Measurements from ENCODE around the gene CD163.
"Not testable (repeated sequence)": the region's sequence is repeated elsewhere in the genome, so short reads cannot be mapped to it uniquely, and the experiment has no call there.

CD163 gene

GRCh38 chr12:7448099-7448498, 55.5 kb downstream of the CD163 start:
- DNase-seq = no peak

GRCh38 chr12:7444537-7444936, 59.0 kb downstream of the CD163 start:
- no peak for DNase-seq

DNA sequence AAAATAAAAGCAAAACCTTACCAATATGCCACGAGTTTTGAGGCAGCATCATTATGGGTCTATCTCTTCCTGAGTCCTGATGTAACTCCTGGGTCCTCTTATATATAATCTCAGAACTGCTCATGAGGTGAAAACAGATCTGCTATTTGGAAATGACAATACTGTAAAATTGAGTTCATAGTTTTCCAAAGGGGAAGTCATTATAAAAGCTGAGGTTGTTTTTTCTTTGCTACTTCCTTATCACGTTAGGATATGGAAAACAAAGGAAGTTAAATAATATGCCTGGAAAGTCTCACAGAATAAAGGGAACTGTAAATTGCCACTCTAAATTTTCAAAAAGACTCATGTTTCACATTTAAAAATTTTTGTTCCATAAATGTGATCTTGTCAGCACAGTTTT, 59.5 kb downstream of the CD163 start, which contains the start of gene CD163L1:
CD163L1 (minus strand) TSS at position 78 of the 400 bp plus-strand sequence; CDS start at position 52, 26 bp downstream.
- DNase-seq = no peak

DNA sequence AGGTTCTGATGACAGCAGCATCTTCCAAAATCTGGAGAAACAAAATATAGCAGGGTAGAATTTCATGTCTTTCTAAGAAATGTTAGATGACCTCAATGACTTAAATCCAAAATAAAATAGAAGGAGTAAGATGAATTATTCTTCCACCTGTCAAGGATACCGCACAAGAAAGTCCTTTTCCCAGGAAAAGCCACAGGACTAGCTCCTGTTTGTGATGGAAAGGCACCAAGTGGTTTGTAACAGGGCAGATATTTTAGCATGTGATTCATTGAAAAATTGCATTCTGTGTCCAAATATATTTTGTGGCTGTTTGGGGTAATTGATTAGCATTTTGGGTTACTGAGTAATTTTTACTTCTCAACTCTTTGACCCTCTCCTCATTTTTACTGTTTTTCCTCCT, 62.4 kb downstream of the CD163 start:
- peak; percentile 4 for DNase-seq

- DNase-seq = peak; percentile 74
Measured at GRCh38 chr12:7439579-7440505, 63.7 kb downstream of the CD163 start.

DNA sequence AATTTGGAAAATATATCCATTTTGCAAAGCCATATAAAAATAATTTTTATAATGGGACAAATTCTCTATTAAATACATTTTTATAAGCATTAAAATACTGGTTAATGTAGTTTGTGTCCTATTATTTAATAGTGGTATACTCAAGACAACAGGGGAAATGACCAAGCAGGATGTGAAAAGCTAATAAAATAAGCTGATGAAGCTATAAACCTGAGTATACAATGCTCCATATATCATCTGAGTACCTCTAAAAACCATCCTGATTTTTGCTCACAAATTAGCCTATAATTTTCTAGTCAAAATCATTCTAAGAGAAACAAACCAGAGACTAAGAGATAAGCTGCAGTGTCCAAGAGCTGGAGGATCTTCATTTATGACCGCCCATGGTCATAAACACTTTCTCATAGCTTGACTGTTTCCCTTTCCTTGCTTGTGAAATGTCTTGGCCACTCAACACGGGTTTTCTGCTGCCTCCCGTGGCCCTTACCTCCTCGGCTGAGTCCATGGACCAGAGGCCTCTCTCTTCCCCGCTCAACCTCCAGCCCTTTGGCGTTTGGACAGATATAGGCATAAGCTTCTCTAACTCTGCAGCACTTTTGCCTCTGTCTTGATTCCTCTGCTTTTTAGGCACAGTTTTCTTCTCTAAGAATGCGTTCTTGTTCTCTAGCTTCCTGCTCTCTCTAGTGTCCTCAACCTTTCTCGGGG, 65.1 kb downstream of the CD163 start:
- DNase-seq = not testable (repeated sequence)

GRCh38 chr12:7437494-7437893, 66.1 kb downstream of the CD163 start:
- not testable (repeated sequence) for DNase-seq

DNA sequence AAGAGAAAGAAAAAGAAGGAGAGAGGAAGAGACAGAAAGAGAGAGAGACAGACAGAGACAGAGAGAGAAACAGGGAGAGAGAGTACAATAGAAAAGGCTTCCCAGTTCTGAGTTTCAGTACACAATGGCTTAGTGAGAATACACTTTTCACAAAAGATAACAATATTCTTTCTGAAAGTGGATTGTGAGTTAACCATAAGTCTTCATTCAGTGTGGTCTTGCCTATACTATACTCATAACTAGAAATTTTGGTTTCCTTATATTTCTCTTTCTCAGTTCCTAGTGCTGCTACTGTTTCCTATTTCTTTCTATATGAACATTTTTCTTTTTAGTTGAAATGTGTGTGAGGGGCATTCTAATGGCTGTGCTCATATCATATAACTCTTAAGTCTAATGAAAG, 68.9 kb downstream of the CD163 start:
- DNase-seq = no peak

DNA sequence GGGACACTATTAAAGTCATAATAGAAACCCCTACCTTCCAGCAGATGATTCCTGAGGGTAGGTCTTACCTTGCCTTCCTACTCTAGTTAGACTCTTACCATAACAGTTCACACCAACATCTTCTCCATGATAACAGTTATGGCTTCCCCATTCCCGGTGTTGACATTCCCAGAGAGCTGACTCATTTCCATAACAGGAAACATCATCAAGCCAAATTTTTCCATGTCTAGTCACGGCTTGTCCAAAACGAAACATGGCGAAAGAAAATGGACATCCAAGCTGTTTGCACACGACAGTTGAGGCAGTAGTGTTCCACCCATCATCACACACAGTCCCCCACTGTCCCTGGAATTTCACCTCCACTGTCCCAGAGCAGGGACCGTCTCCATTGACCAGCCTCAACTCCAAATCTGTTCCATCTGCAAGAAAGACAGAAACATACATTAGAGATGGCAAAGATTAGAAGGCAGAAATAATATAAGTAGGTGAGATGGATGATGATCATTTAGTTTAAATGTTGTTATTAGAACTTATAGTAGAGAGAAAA, 70.2 kb downstream of the CD163 start:
- DNase-seq = peak; percentile 67

DNA sequence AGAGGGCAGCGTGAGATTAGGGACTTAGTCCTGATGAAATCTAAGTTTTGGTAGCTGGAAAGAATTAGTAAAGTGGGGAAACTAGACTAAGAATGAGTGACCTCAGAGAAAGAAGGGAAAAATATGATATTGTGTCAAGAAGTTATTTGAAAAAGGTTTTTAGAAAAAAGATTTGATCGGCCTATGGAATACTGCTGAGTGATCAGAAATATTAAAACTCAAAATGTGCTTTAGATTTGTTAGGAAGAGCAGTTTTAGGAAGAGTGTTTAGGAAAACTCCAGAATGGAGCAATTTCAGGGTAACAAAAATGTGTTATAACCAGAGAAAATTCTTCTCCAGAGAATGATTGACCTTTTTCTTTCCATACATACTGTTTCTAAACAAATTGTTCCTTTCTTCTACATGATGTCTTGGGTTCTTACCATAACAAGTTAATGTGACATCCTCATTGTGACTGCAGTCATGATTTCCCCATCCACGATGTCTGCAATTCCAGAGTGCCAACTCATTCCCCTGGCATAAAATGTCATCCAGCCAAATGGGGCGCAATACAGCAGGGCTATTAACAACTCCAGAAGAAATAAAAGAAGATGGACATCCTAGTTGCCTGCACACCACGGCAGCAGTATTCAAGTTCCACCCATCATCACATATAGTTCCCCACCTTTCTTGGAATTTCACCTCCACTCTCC, 71.4 kb downstream of the CD163 start:
- no peak for DNase-seq
